CD4-positive, alpha-beta memory T cell (primary cell): ENCODE results near the gene BOD1. TPM values are rescaled to one million over a fixed set of nuclear protein-coding genes. Genes with fewer than 3 reads are reported as not detected.

Experiments used
- CTCF ChIA-PET: fragments of 350-600 bp; sonication (Branson Sonifier 250); formaldehyde crosslinking; loops from one replicate; lab custom pipeline; 2021; ENCODE audit warnings: inconsistent platforms; ENCODE audit not compliant: partially characterized antibody; lab: Charles Lee
- POLR2A ChIA-PET: fragments of 350-600 bp; sonication (Branson Sonifier 250); formaldehyde crosslinking; loops from one replicate; lab custom pipeline; 2021; ENCODE audit not compliant: partially characterized antibody; lab: Charles Lee
- DNase-seq, 5 donors: peaks; one replicate each; pipeline versions ENCODE4 v3.0.0 to v3.0.0-alpha.2; 2020 to 2022; ENCODE audit warnings: mixed read lengths in 1 of 5
- H3K27ac ChIP-seq: one replicate; pipeline ENCODE4 v1.7.0; 2013; ENCODE audit warnings: low read depth, low read length
- H3K27me3 ChIP-seq: 2 replicates; pipeline ENCODE4 v1.7.0; 2013; ENCODE audit warnings: mild to moderate bottlenecking, low read length, moderate library complexity; ENCODE audit not compliant: insufficient read depth
- H3K36me3 ChIP-seq: 2 replicates; pipeline ENCODE4 v1.7.0; 2013; ENCODE audit warnings: mild to moderate bottlenecking, low read length, moderate library complexity; ENCODE audit not compliant: insufficient read depth
- H3K4me1 ChIP-seq: 2 replicates; pipeline ENCODE4 v1.7.0; 2013; ENCODE audit warnings: mild to moderate bottlenecking, low read length, moderate library complexity; ENCODE audit not compliant: insufficient read depth
- H3K4me3 ChIP-seq, 2 donors: one replicate each; pipeline ENCODE4 v1.7.0; 2013; ENCODE audit warnings: low read length in 2 of 2, mild to moderate bottlenecking in 1 of 2
- H3K9me3 ChIP-seq, 2 donors: one replicate each; pipeline ENCODE4 v1.7.0; 2013; ENCODE audit warnings: low read length in 2 of 2, control low read depth in 1 of 2; ENCODE audit not compliant: control insufficient read depth in 1 of 2
- H3K27ac Mint-ChIP-seq, 7 donors: one replicate each; pipeline ENCODE4 v1.8.0; 2020 to 2021; ENCODE audit warnings: mixed read lengths in 7 of 7, mild to moderate bottlenecking in 6 of 7, inconsistent platforms in 3 of 7, moderate library complexity in 3 of 7
- H3K27me3 Mint-ChIP-seq, 2 donors: one replicate each; pipeline ENCODE4 v1.8.0; 2020 to 2021; ENCODE audit warnings: mixed read lengths in 2 of 2
- H3K36me3 Mint-ChIP-seq, 2 donors: one replicate each; pipeline ENCODE4 v1.8.0; 2020 to 2021; ENCODE audit warnings: mixed read lengths in 2 of 2, inconsistent platforms in 1 of 2, mild to moderate bottlenecking in 1 of 2
- H3K4me1 Mint-ChIP-seq, 4 donors: one replicate each; pipeline ENCODE4 v1.8.0; 2020 to 2021; ENCODE audit warnings: mixed read lengths in 4 of 4, mild to moderate bottlenecking in 1 of 4
- H3K4me3 Mint-ChIP-seq, 8 donors: one replicate each; pipeline ENCODE4 v1.8.0; 2020 to 2021; ENCODE audit warnings: mixed read lengths in 8 of 8, mild to moderate bottlenecking in 7 of 8, moderate library complexity in 6 of 8, inconsistent platforms in 3 of 8
- H3K9me3 Mint-ChIP-seq, 8 donors: one replicate each; pipeline ENCODE4 v1.8.0; 2020 to 2021; ENCODE audit warnings: mixed read lengths in 8 of 8, mild to moderate bottlenecking in 5 of 8, inconsistent platforms in 3 of 8, moderate library complexity in 1 of 8
- intact Hi-C: fragments of 100-400 bp; cut with micrococcal nuclease; formaldehyde crosslinking; loops from one replicate; pipeline ENCODE4 v1.15.1; 2023
- polyA plus RNA-seq, 2 donors: library from polyadenylated mRNA; unstranded; fragments of 300-500 nt; fragmentation: Illumina TruSeq; gene quantifications; one replicate each; pipeline ENCODE4 v1.2.3, GENCODE V29; 2021
- total RNA-seq, 2 experiments: library from RNA; stranded (reverse); gene quantifications; one replicate each; pipeline ENCODE4 v1.2.3, GENCODE V29; 2021

BOD1 gene
- total and polyA plus RNA-seq, 4 experiments from 2014 or later = 11.8 to 38.1 (median 25.1) TPM

DNA sequence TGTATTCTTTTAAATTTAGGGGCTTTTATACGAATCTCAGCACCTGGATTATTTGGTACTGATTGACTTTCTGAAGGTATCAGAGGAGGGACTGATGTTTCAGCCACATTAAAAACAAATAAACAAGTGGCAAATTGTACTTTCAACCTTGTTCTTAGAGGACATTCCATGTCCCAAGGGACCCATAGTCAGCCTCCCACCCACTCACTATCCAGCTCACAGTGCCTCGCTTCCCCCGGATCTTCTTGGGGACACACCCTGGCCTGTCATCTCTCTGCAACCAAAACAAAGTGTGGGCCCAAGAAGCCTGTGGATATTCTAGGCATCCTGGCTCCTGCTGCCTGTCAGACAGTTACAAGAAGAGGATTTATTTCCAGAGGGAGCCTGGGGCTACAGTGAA, 8.8 kb upstream of the BOD1 start:
- DNase-seq = no peak
- no peak overlapping the region for H3K4me3 Mint-ChIP-seq
- ChIA-PET CTCF (interaction anchor here (1.5 to 11.8 kb wide), 2 partner anchors 9 to 345 kb away, joined by 8 to 211 read pairs; partner anchors contain the start of gene BOD1), POLR2A (no interaction called here)
- no peaks in the 10 kb centered on the region for H3K36me3 Mint-ChIP-seq
- Histone ChIP-seq H3K4me1 (no peaks in the 10 kb centered on the region), H3K36me3 (no peaks in the 10 kb centered on the region), H3K4me3 (no peak overlapping the region), H3K9me3 (no peaks in the 10 kb centered on the region), H3K27ac (no peak overlapping the region), H3K27me3 (no peaks in the 10 kb centered on the region)
- peaks cover 0 to 3% (median 0%) of the 10 kb centered on the region in 4 donors for H3K4me1 Mint-ChIP-seq
- intact Hi-C loops = no loop called here
- no peak overlapping the region for H3K27ac Mint-ChIP-seq
- no peaks in the 10 kb centered on the region for H3K9me3 Mint-ChIP-seq
- H3K27me3 Mint-ChIP-seq = peaks cover 0 to 3% of the 10 kb centered on the region in 2 donors

GRCh38 chr5:173624282-173624681, 7.8 kb upstream of the BOD1 start:
- Histone ChIP-seq H3K4me3 (no peak overlapping the region), H3K27me3 (no peaks in the 10 kb centered on the region), H3K9me3 (no peaks in the 10 kb centered on the region), H3K4me1 (no peaks in the 10 kb centered on the region), H3K36me3 (no peaks in the 10 kb centered on the region), H3K27ac (no peak overlapping the region)
- Mint-ChIP-seq H3K9me3 (no peaks in the 10 kb centered on the region), H3K4me3 (no peak overlapping the region), H3K27me3 (peaks cover 0 to 3% of the 10 kb centered on the region in 2 donors), H3K36me3 (no peaks in the 10 kb centered on the region), H3K4me1 (peaks cover 0 to 2% (median 0%) of the 10 kb centered on the region in 4 donors), H3K27ac (no peak overlapping the region)
- ChIA-PET CTCF (interaction anchor here (1.2 to 11.8 kb wide), 3 partner anchors 8 to 346 kb away, joined by 4 to 211 read pairs (median 8); partner anchors contain the start of gene BOD1), POLR2A (no interaction called here)
- DNase-seq = no peak
- intact Hi-C loops = no loop called here

- ChIA-PET POLR2A (no interaction called here), CTCF (interaction anchor here (1.2 to 11.8 kb wide), 3 partner anchors 8 to 346 kb away, joined by 4 to 211 read pairs (median 8); partner anchors contain the start of gene BOD1)
- no peaks in the 10 kb centered on the region for H3K9me3 Mint-ChIP-seq
- H3K27ac Mint-ChIP-seq = no peak overlapping the region
- no peaks in the 10 kb centered on the region for H3K9me3 ChIP-seq
- H3K36me3 Mint-ChIP-seq = no peaks in the 10 kb centered on the region
- H3K36me3 ChIP-seq = no peaks in the 10 kb centered on the region
- H3K4me1 ChIP-seq = no peaks in the 10 kb centered on the region
- intact Hi-C loops = no loop called here
- H3K27ac ChIP-seq = no peak overlapping the region
- H3K4me1 Mint-ChIP-seq = peaks cover 0 to 4% (median 4%) of the 10 kb centered on the region in 4 donors
- H3K4me3 Mint-ChIP-seq = no peak overlapping the region
- H3K27me3 ChIP-seq = no peaks in the 10 kb centered on the region
- no peaks in the 10 kb centered on the region for H3K27me3 Mint-ChIP-seq
- no peak for DNase-seq
- H3K4me3 ChIP-seq = no peak overlapping the region
Measured at GRCh38 chr5:173623789-173624188, 7.3 kb upstream of the BOD1 start.

- ChIA-PET POLR2A (no interaction called here), CTCF (interaction anchor here (1.2 to 11.8 kb wide), 4 partner anchors 262 to 347 kb away, joined by 4 to 211 read pairs (median 6); no protein-coding TSS in a partner anchor)
- H3K27me3 ChIP-seq = no peaks in the 10 kb centered on the region
- Mint-ChIP-seq H3K36me3 (no peaks in the 10 kb centered on the region), H3K27ac (no peak overlapping the region), H3K9me3 (no peaks in the 10 kb centered on the region), H3K4me3 (no peak overlapping the region), H3K4me1 (peaks cover 0 to 7% (median 5%) of the 10 kb centered on the region in 4 donors), H3K27me3 (no peaks in the 10 kb centered on the region)
- H3K4me3 ChIP-seq = no peak overlapping the region
- H3K9me3 ChIP-seq = no peaks in the 10 kb centered on the region
- no peaks in the 10 kb centered on the region for H3K4me1 ChIP-seq
- intact Hi-C loops = no loop called here
- no peak overlapping the region for H3K27ac ChIP-seq
- H3K36me3 ChIP-seq = no peaks in the 10 kb centered on the region
- DNase-seq = no peak
Measured at GRCh38 chr5:173623296-173623771, 6.9 kb upstream of the BOD1 start.

- Histone ChIP-seq H3K36me3 (no peaks in the 10 kb centered on the region), H3K9me3 (no peaks in the 10 kb centered on the region), H3K27me3 (no peaks in the 10 kb centered on the region), H3K27ac (no peak overlapping the region), H3K4me3 (no peak overlapping the region), H3K4me1 (no peaks in the 10 kb centered on the region)
- H3K9me3 Mint-ChIP-seq = no peaks in the 10 kb centered on the region
- intact Hi-C loops = no loop called here
- H3K4me1 Mint-ChIP-seq = peaks cover 0 to 7% (median 5%) of the 10 kb centered on the region in 4 donors
- CTCF ChIA-PET = interaction anchor here (1.4 to 11.8 kb wide), 3 partner anchors 263 to 348 kb away, joined by 4 to 211 read pairs (median 9); no protein-coding TSS in a partner anchor
- no peak overlapping the region for H3K27ac Mint-ChIP-seq
- no peak for DNase-seq
- H3K27me3 Mint-ChIP-seq = no peaks in the 10 kb centered on the region
- no peak overlapping the region for H3K4me3 Mint-ChIP-seq
- H3K36me3 Mint-ChIP-seq = no peaks in the 10 kb centered on the region
- POLR2A ChIA-PET = no interaction called here
Measured at GRCh38 chr5:173622183-173623047, 6.0 kb upstream of the BOD1 start.

DNA sequence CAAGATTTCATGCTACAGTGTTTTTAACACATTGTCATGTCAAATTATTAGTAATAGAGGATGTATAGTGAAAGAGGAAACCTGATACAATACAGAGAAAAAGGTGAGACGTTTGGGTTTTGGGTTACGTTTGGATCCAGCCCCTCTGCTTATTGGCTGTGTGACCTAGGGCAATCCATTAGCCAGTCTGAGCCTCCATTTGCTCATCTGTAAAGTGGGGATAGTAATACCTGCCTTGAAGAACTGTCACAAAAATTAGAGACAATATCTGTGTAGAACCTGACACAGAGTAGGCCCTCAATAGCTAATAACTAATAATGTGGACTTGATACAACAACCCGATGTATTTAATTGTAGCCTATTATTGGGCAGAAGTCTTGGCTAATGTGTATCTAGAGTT, 4.3 kb upstream of the BOD1 start:
- H3K27ac Mint-ChIP-seq = no peak overlapping the region
- CTCF ChIA-PET = interaction anchor here (6.3 to 11.8 kb wide), 3 partner anchors 297 to 349 kb away, joined by 52 to 211 read pairs (median 116); no protein-coding TSS in a partner anchor
- H3K27me3 Mint-ChIP-seq = no peaks in the 10 kb centered on the region
- no peak overlapping the region for H3K4me3 ChIP-seq
- no peaks in the 10 kb centered on the region for H3K36me3 ChIP-seq
- no peaks in the 10 kb centered on the region for H3K9me3 Mint-ChIP-seq
- H3K4me3 Mint-ChIP-seq = no peak overlapping the region
- DNase-seq = no peak
- intact Hi-C loops = no loop called here
- H3K4me1 ChIP-seq = peaks cover 6% of the 10 kb centered on the region
- no peak overlapping the region for H3K27ac ChIP-seq
- POLR2A ChIA-PET = no interaction called here
- H3K36me3 Mint-ChIP-seq = peaks cover 0 to 2% of the 10 kb centered on the region in 2 donors
- peaks cover 6 to 16% (median 12%) of the 10 kb centered on the region in 4 donors for H3K4me1 Mint-ChIP-seq
- no peaks in the 10 kb centered on the region for H3K9me3 ChIP-seq
- H3K27me3 ChIP-seq = no peaks in the 10 kb centered on the region
